Ureter (tissue), 1 donor: ENCODE data around the gene FTH1. TPM values are rescaled to one million over a fixed set of nuclear protein-coding genes. Genes with fewer than 3 reads are reported as not detected.
"Not testable (repeated sequence)": the region's sequence is repeated elsewhere in the genome, so short reads cannot be mapped to it uniquely, and the experiment has no call there.

Experiments
- DNase-seq: peaks from one replicate; pipeline ENCODE4 v3.0.0-alpha.2; 2020; ENCODE audit warnings: low spot score
- total RNA-seq: library from RNA; stranded (reverse); gene quantifications from one replicate; pipeline ENCODE4 v1.2.4, GENCODE V29; 2023
- donor health status: DM: yes; HTN: yes; CAD: no.

FTH1 gene
- total RNA-seq, 1 donor from 2014 or later = 2,368 TPM

- DNase-seq = no peak
Measured at GRCh38 chr11:61963282-61964057, 4.0 kb downstream of the FTH1 start.

DNA sequence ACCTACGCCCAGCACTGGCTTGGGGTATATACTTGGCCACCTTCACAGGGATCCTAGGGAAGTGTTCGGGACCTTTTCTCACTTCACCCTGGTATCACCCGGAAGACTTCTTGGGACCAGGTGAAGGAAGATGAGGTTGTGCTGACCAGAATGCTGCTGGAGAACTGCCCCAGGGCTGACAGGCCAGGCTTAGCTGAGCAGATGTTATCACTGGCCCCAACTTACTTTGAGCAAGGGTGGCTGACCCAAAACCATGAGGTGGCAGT, 4.5 kb downstream of the FTH1 start:
- no peak for DNase-seq

- no peak for DNase-seq
Measured at GRCh38 chr11:61962213-61963015, 5.0 kb downstream of the FTH1 start.

GRCh38 chr11:61961570-61962212, 5.7 kb downstream of the FTH1 start:
- peak; percentile 45 for DNase-seq

- no peak for DNase-seq
Measured at GRCh38 chr11:61960532-61960931, 6.9 kb downstream of the FTH1 start.

- peak; percentile 42 for DNase-seq
Measured at GRCh38 chr11:61959678-61960077, 7.8 kb downstream of the FTH1 start.

DNA sequence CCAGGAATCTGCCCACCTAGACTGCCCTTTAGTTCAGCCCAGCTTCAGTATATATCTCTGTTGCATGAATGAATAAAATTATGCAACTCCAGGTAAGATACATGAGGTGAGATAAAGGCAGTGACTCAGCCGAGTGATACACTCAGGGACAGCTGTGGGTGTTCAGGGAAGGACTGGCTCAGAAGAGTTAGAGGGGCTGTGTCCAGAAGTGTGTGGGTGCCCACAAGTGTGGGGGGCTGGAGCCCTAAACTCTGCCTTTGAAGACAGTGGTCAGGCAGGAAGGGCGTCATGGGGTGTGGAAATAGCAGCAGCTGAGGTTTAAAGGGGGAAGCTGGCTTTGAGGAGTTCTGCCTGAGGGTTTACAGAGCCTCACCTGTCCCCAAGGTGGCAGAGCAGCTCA, 8.3 kb downstream of the FTH1 start:
- no peak for DNase-seq

DNA sequence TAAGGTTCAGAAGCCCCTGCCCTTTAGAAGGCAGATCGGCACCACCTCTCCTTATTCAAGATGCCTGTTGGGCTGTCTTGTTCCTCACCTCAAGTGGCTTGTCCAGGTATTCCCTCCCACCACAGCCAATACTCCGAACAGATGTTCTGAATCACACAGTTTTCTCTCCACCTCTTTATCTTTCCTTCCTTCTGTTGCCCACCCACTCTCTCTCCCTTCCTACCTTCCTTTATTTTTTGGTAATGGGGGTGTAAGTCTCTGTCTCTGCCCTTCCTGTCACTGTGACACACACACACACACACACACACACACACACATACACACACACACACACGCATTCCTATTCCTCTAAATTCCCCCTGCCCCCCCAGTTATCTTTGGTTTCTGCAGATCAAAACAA, 8.8 kb downstream of the FTH1 start:
- DNase-seq = no peak

DNA sequence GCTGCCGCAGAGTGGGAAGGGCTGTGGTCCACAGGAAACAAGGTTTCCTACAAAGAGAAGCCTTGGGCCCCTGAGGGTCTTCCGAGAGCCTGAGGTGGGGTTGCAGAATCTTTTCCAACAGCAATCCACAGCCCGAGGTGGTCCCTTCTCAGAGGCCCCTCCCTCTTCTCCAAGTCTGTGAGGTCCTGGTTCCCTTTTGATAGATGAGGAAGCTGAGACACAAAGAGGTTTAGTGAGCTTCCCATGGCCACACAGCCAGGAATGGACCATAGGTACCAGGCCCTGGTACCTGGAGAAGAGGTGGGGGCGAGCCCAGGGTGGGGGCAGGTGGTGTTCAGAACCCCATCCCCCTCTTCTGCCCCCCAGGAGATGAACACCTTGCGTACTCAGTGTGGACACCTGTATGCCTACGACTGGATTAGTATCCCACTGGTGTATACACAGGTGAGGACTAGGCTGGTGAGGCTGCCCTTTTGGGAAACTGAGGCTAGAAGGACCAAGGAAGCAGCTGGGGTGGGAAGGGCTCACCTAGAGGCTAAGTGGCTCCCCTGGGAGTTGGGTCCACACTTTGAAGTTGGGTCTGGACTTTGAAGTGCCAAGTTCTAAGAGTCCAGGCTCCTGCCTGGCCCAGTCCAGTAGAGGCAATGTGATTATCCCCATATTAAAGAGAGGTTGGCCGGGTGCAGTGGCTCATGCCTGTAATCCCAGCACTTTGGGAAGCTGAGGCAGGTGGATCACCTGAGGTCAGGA, 10.2 kb downstream of the FTH1 start:
- no peak for DNase-seq

GRCh38 chr11:61956191-61957020, 11.0 kb downstream of the FTH1 start:
- DNase-seq = no peak

DNA sequence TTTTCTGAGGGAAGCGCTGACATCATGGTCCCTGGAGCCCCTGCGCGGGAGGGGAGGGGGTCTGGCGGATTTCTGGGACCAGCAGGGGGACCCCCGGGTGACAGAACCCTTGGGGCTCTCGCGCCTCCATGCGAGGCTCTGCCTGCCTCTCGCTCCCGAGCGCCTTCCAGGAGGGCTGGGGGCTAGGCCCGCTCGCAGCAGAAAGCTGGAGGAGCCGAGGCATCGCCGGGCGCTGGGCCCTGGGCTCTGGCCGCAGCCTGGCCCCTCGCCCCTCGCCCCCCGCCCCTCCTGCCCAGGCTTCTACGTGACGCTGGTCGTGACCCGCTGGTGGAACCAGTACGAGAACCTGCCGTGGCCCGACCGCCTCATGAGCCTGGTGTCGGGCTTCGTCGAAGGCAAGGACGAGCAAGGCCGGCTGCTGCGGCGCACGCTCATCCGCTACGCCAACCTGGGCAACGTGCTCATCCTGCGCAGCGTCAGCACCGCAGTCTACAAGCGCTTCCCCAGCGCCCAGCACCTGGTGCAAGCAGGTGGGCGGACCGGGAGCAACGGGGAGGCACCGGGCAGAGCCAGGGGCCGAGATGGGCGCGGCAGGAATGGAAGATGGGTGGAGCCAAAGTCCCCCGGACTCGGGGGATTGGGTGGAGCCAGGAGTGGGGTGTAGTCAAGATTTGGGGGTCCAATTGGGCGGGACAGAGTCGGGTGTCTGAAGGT, 11.9 kb downstream of the FTH1 start:
- DNase-seq = no peak

DNA sequence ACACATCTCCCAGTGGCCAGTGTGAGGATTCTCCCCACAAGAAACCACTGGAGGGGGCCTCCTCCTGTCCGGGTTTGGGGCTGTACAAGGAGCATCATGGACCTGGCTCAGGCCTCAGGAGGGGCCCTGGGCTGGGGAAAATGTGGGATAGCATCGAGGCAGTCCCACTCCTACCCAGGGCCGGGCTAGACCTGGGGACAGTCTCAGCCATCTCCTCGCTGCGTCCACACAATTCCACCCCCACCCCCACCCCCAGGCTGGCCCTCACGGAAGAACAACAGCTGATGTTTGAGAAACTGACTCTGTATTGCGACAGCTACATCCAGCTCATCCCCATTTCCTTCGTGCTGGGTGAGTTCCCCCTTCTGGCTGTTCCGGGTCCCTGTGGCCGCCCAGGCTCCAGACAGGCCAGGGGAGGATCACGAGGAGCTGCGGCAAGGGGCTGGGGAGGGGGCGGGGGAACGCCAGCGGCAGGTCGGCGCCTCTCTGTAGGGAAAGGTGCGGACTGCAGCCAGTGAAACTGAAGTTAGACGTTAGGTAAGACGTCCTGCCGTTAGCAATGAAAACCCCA, 12.5 kb downstream of the FTH1 start:
- DNase-seq = no peak

DNA sequence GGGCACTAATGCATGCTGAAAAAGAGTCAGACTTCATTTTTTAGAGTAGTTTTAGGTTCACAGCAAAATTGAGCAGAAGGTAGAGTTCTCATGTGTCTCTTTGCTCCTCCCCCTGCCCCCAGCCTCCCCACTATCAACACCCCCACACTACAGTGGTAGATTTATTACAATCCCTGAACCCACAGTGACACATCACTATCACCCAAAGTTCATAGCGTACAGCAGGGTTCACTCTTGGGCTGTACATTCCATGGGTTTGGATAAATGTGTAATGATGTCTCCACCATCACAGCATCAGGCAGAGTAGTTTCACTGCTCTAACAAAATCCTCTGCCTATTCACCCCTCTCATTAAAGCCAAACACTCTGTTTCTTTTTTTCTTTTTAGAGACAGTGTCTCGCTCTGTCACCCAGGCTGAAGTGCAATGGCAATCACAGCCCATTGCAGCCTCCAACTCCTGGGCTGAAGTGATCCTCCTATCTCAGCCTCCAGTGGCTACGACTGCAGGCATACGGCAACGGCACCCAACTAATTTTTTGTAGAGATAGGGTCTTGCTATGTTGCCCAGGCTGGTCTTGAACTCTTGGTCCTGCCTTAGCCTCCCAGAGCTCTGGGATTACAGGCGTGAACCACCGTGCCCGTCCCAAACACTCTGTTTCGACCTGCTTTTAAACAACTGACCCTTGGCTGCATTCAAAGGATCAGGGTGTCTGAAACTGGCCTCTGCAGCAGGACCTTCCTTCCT, 13.2 kb downstream of the FTH1 start:
- no peak for DNase-seq

DNA sequence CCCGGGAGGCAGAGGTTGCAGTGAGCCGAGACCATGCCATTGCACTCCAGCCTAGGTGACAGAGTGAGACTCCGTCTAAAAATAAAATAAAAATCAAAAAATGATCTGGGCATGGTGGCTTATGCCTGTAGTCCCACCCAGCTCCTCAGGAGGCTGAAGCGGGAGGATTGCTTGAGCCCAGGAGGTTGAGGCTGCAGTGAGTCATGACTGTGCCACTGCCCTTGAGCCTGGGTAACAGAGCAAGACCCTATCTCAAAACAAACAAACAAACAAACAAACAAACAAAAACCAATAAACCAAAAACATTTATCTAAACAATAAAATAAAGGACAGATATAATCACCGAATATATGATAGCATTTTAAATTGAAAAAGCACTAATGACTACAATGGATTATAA, 13.8 kb downstream of the FTH1 start:
- not testable (repeated sequence) for DNase-seq

GRCh38 chr11:61952882-61953281, 14.6 kb downstream of the FTH1 start:
- DNase-seq = no peak

DNA sequence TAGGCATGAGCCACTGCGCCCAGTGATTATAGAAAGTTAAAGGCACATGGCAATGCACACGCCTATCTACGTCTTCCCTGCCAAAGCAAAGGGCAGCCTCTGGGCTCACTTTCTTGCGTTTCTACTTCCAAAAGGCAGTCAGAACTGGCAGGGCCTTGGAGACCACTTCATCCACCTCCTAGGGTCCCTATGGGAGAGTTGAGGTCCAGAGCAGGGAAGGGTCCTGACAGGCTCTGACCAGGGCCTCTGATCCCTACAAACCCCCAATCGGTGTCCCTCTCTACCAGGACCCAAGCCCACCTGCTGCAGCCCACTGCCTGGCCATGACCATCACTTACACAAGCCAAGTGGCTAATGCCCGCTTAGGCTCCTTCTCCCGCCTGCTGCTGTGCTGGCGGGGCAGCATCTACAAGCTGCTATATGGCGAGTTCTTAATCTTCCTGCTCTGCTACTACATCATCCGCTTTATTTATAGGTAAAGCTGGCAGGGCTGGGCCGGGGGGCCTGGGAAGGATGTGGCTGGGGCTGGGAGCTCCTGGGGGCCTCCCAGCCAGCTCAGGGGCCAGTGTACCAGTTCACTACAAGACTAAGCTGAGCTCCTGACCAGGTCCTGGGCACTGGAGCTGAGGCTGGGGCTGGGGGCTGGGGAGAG, 15.8 kb downstream of the FTH1 start:
- peak; percentile 40 for DNase-seq

DNA sequence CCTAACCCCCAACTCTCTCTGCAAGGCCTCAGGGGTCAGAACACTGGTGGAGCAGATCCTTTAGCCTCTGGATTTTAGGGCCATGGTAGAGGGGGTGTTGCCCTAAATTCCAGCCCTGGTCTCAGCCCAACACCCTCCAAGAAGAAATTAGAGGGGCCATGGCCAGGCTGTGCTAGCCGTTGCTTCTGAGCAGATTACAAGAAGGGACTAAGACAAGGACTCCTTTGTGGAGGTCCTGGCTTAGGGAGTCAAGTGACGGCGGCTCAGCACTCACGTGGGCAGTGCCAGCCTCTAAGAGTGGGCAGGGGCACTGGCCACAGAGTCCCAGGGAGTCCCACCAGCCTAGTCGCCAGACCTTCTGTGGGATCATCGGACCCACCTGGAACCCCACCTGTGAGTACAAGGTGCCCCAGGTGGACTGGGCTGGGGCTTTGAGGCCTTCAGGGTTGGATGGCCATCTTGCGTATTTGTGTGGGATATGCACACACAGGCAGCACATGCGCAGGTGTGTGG, 17.3 kb downstream of the FTH1 start, which contains the start of gene BEST1:
Gene BEST1 (plus strand): TSS at position 317 of the 513 bp plus-strand sequence. CDS start 1,456 bp downstream, outside the sequence.
- no peak for DNase-seq

GRCh38 chr11:61949169-61950034, 18.0 kb downstream of the FTH1 start:
- peak; percentile 81 for DNase-seq
